H1 (cell line): ENCODE results near the gene ESRP2. TPM values are rescaled to one million over a fixed set of nuclear protein-coding genes. Genes with fewer than 3 reads are reported as not detected.

Experiments used
- CTCF ChIA-PET: fragments of 300-600 bp; sonication (Branson Sonifier 250); formaldehyde crosslinking; loops from one replicate; lab custom pipeline; 2021; ENCODE audit not compliant: partially characterized antibody; lab: Charles Lee
- POLR2A ChIA-PET: fragments of 300-600 bp; sonication (Branson Sonifier 250); formaldehyde crosslinking; loops from one replicate; lab custom pipeline; 2021; ENCODE audit warnings: inconsistent platforms; ENCODE audit not compliant: partially characterized antibody; lab: Charles Lee
- DNase-seq, 2 experiments: peaks; one replicate each; pipeline versions ENCODE4 v3.0.0 to v3.0.0-alpha.2; 2010 to 2022; ENCODE audit warnings: low spot score in 2 of 2, low read depth in 1 of 2, mixed read lengths in 1 of 2
- FAIRE-seq: peaks from 2 replicates; lab custom pipeline; 2011; peaks lifted over from hg19 to GRCh38; lab: Jason Lieb, UNC
- H2AFZ ChIP-seq: 2 replicates; pipeline ENCODE4 v1.8.1; 2012; ENCODE audit warnings: low read length, inconsistent platforms
- H2AK5ac ChIP-seq: 2 replicates; pipeline ENCODE4 v1.6.1; 2013; ENCODE audit warnings: low read depth, low read length
- H2BK120ac ChIP-seq: replicated peaks from 2 replicates; pipeline ENCODE3; 2013; ENCODE audit warnings: low read depth, low read length, inconsistent platforms
- H2BK12ac ChIP-seq: 2 replicates; pipeline ENCODE4 v1.6.1; 2013; ENCODE audit warnings: low read depth, low read length
- H2BK15ac ChIP-seq: 2 replicates; pipeline ENCODE4 v1.6.1; 2013; ENCODE audit warnings: low read length
- H2BK20ac ChIP-seq: 2 replicates; pipeline ENCODE4 v1.6.1; 2013; ENCODE audit warnings: low read length
- H2BK5ac ChIP-seq: 2 replicates; pipeline ENCODE4 v1.6.1; 2013; ENCODE audit warnings: low read depth, low read length
- H3K14ac ChIP-seq: 2 replicates; pipeline ENCODE4 v1.6.1; 2013; ENCODE audit warnings: inconsistent platforms; ENCODE audit not compliant: insufficient read length
- H3K18ac ChIP-seq: 2 replicates; pipeline ENCODE4 v1.6.1; 2013; ENCODE audit warnings: low read length; ENCODE audit errors: extremely low read depth
- H3K23ac ChIP-seq: 2 replicates; pipeline ENCODE4 v1.6.1; 2013; ENCODE audit warnings: inconsistent platforms; ENCODE audit not compliant: insufficient read length
- H3K23me2 ChIP-seq: 2 replicates; pipeline ENCODE4 v1.6.1; 2013; ENCODE audit warnings: low read depth, low read length
- H3K27ac ChIP-seq: 2 replicates; pipeline ENCODE4 v1.6.1; 2011; ENCODE audit warnings: low read depth, low read length, inconsistent platforms
- H3K27me3 ChIP-seq, 4 experiments: replicated peaks in 1 of 4; 1 replicate in 1 of 4; 2 replicates in 3 of 4; pipeline versions ENCODE4 v1.6.1 to v1.8.1; 2011 to 2013; ENCODE audit warnings: low read length in 3 of 4, mild to moderate bottlenecking in 3 of 4, inconsistent platforms in 2 of 4, mixed read lengths in 2 of 4, moderate library complexity in 1 of 4; ENCODE audit not compliant: control insufficient read depth in 3 of 4, insufficient read depth in 3 of 4; ENCODE audit errors: extremely low read depth in 1 of 4
- H3K36me3 ChIP-seq, 4 experiments: 2 replicates each; pipeline versions ENCODE4 v1.6.1 to v1.8.1; 2011 to 2013; ENCODE audit warnings: mild to moderate bottlenecking in 4 of 4, low read length in 3 of 4, moderate library complexity in 2 of 4, control low read depth in 1 of 4, inconsistent platforms in 1 of 4; ENCODE audit not compliant: insufficient read depth in 4 of 4, control insufficient read depth in 2 of 4
- H3K4ac ChIP-seq: replicated peaks from 2 replicates; pipeline ENCODE3; 2013; ENCODE audit warnings: low read length, low read depth, mixed read lengths, inconsistent platforms; ENCODE audit not compliant: insufficient read length
- H3K4me1 ChIP-seq, 4 experiments: replicated peaks in 1 of 4; 1 replicate in 1 of 4; 2 replicates in 3 of 4; pipeline versions ENCODE4 v1.6.1 to v1.8.1; 2011 to 2013; ENCODE audit warnings: low read length in 3 of 4, inconsistent platforms in 2 of 4, mixed read lengths in 1 of 4; ENCODE audit not compliant: insufficient read depth in 4 of 4, control insufficient read depth in 3 of 4
- H3K4me2 ChIP-seq, 2 experiments: 2 replicates each; pipeline versions ENCODE4 v1.6.1 to v1.8.1; 2011 to 2013; ENCODE audit warnings: low read depth in 2 of 2, low read length in 2 of 2, control low read depth in 1 of 2, inconsistent platforms in 1 of 2, mild to moderate bottlenecking in 1 of 2; ENCODE audit not compliant: insufficient read depth in 1 of 2
- H3K4me3 ChIP-seq, 4 experiments: fragments of 200-600, 300-600 bp in 1 of 4; sonication (generic), shearing (Covaris generic), sonication (Bioruptor Twin) in 1 of 4; 2 replicates each; pipeline versions ENCODE4 v1.5.1 to v1.8.1; 2011 to 2016; ENCODE audit warnings: low read length in 4 of 4, low read depth in 3 of 4, control low read depth in 2 of 4, inconsistent platforms in 2 of 4, mild to moderate bottlenecking in 2 of 4, mixed read lengths in 1 of 4, moderate library complexity in 1 of 4; ENCODE audit not compliant: insufficient read depth in 2 of 4; ENCODE audit errors: extremely low read depth in 1 of 4
- H3K56ac ChIP-seq: replicated peaks from 2 replicates; pipeline ENCODE3; 2013; ENCODE audit warnings: low read depth, mild to moderate bottlenecking, mixed read lengths, low read length, inconsistent platforms; ENCODE audit not compliant: insufficient read length
- H3K79me1 ChIP-seq: 2 replicates; pipeline ENCODE4 v1.6.1; 2013; ENCODE audit warnings: low read depth, low read length, control low read depth
- H3K79me2 ChIP-seq, 2 experiments: 2 replicates each; pipeline versions ENCODE4 v1.6.1 to v1.8.1; 2012 to 2013; ENCODE audit warnings: low read length in 2 of 2, mild to moderate bottlenecking in 2 of 2, inconsistent platforms in 1 of 2; ENCODE audit not compliant: insufficient read depth in 2 of 2, control insufficient read depth in 1 of 2
- H3K9ac ChIP-seq, 4 experiments: replicated peaks in 1 of 4; 1 replicate in 1 of 4; 2 replicates in 3 of 4; pipeline versions ENCODE4 v1.6.1 to v1.8.1; 2011 to 2013; ENCODE audit warnings: low read depth in 3 of 4, low read length in 3 of 4, control low read depth in 2 of 4, mild to moderate bottlenecking in 2 of 4, moderate library complexity in 2 of 4, inconsistent platforms in 1 of 4; ENCODE audit errors: extremely low read depth in 1 of 4
- H3K9me3 ChIP-seq, 2 experiments: 2 replicates each; pipeline versions ENCODE4 v1.6.1 to v1.8.1; 2012 to 2013; ENCODE audit warnings: mild to moderate bottlenecking in 2 of 2, moderate library complexity in 2 of 2, control low read depth in 1 of 2, inconsistent platforms in 1 of 2, low read depth in 1 of 2, low read length in 1 of 2, mixed read lengths in 1 of 2; ENCODE audit not compliant: insufficient read depth in 2 of 2
- H4K20me1 ChIP-seq, 2 experiments: replicated peaks in 1 of 2; 2 replicates each; pipeline versions ENCODE3 to v1.8.1; 2011 to 2013; ENCODE audit warnings: inconsistent platforms in 2 of 2, low read length in 2 of 2, mild to moderate bottlenecking in 1 of 2; ENCODE audit not compliant: insufficient read depth in 2 of 2, control insufficient read depth in 1 of 2
- H4K5ac ChIP-seq: 2 replicates; pipeline ENCODE4 v1.6.1; 2013; ENCODE audit warnings: low read length, low read depth, mixed read lengths, inconsistent platforms; ENCODE audit not compliant: insufficient read length
- H4K8ac ChIP-seq: 2 replicates; pipeline ENCODE4 v1.8.0; 2013; ENCODE audit warnings: mild to moderate bottlenecking, moderate library complexity, low read length, inconsistent platforms; ENCODE audit not compliant: insufficient read depth; ENCODE audit errors: extremely low read depth
- H4K91ac ChIP-seq: replicated peaks from 2 replicates; pipeline ENCODE3; 2013; ENCODE audit warnings: low read length, mixed read lengths, inconsistent platforms; ENCODE audit not compliant: insufficient read length
- KDM4A ChIP-seq: IDR thresholded peaks from one replicate; pipeline ENCODE4 v1.7.1; 2012; ENCODE audit warnings: low read depth, mild to moderate bottlenecking, moderate library complexity, low read length, inconsistent platforms; ENCODE audit not compliant: severe bottlenecking
- SIN3A ChIP-seq, 2 experiments: IDR thresholded peaks in 1 of 2; conservative IDR thresholded peaks in 1 of 2; 2 replicates each; pipeline ENCODE4 v1.6.1; 2011 to 2012; ENCODE audit warnings: low read length in 2 of 2, improper control_type of control experiment in 1 of 2, low read depth in 1 of 2, mild to moderate bottlenecking in 1 of 2
- whole genome bisulfite sequencing, 2 experiments: shearing (Covaris generic) in 1 of 2; methylation state at CpG; one replicate each; pipeline versions ENCODE4 v1.1.6 to v1.1.7; 2013 to 2015; ENCODE audit warnings: low lambda C conversion rate in 2 of 2, mixed read lengths in 2 of 2, inconsistent platforms in 1 of 2, low coverage in 1 of 2, missing lambda C conversion rate in 1 of 2; ENCODE audit not compliant: insufficient replicate concordance in 2 of 2, insufficient coverage in 1 of 2, insufficient read length in 1 of 2; ENCODE audit errors: extremely low coverage in 1 of 2, missing lambda C conversion rate in 1 of 2; 5-methylcytosine and 5-hydroxymethylcytosine counted together
- polyA plus RNA-seq, 7 experiments: library from polyadenylated mRNA; depleted of rRNA in 3 of 7; stranded (reverse) in 5 of 7; unstranded in 2 of 7; fragments of >200 nt in 5 of 7; fragments of 200-250 nt in 2 of 7; gene quantifications; 1 replicate in 5 of 7; 2 replicates in 1 of 7; 4 replicates in 1 of 7; pipeline versions ENCODE4 v1.2.1 to v1.2.3, GENCODE V29; 2011 to 2013; ENCODE audit warnings: missing spikeins in 2 of 7, mixed read lengths in 2 of 7
- total RNA-seq: library from RNA; stranded (reverse); fragmentation: NEBNext Ultra II Directional; extraction: Animal tissue kit (Norgen Biotek cat#: 25700); gene quantifications from 2 replicates; pipeline ENCODE4 v1.2.1, GENCODE V29; 2021

ESRP2 gene
- total and polyA plus RNA-seq, 2 of the 8 experiments (the other 6 are each of a cell fraction or from before 2014, with no cell fraction given), result 35.1 to 45.8 TPM

DNA sequence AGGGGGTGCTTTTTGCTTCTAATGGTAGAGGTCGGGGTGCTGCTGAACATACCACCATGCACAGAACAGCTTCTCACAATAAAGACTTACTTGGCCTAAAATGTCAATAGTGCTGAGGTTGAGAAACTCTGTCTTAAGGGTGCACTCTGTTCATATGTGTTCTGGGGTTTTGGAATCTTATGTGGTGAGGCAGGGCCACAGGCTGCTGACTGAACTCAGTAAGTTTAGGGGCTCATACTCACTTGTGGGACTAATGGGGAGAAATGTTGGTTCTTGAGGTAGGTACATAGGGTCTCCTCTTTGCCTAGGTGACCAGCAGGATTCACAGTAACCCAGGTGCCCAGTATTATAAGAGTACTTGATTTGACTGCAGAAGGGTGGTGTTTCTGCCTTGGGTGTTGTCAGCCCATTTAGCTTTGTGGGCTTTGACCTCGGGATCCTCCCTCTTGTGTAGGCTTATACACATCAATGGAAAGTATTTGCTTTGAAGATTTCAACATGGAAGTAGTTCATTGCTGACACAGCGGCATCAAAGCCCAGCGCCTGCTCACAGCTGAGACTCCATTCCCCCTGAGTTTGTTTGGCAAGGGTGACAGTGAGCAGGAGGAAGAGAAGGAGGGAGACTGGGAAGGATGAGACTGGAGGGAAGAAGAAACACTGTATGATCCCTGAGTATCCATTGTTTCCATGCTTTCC is 45.6 kb upstream of the ESRP2 start:
- no peak overlapping the region for H2AFZ ChIP-seq
- no peak for DNase-seq
- H3K18ac ChIP-seq, result no peak overlapping the region
- no peaks in the 10 kb centered on the region for H3K23me2 ChIP-seq
- no peaks in the 10 kb centered on the region for H3K79me1 ChIP-seq
- H2AK5ac ChIP-seq, result no peak overlapping the region
- no peaks in the 10 kb centered on the region for H3K27me3 ChIP-seq
- no peaks in the 10 kb centered on the region for H3K9me3 ChIP-seq
- no peak overlapping the region for H2BK20ac ChIP-seq
- no peaks in the 10 kb centered on the region for H3K79me2 ChIP-seq
- H4K5ac ChIP-seq, result no peak overlapping the region
- no peak overlapping the region for H2BK5ac ChIP-seq
- 88% methylated on average over 4 of the region's 4 CpGs; no CpG with 5 or more reads in 1 of the 2 experiments for WGBS, 2 experiments
- H4K91ac ChIP-seq, result no peak overlapping the region
- no peaks in the 10 kb centered on the region for H3K4me1 ChIP-seq
- no peak overlapping the region for H3K56ac ChIP-seq
- no peak overlapping the region for H3K27ac ChIP-seq
- no peak overlapping the region for H3K4ac ChIP-seq
- no peak overlapping the region for H3K9ac ChIP-seq
- H2BK12ac ChIP-seq, result no peak overlapping the region
- TF ChIP-seq SIN3A (conservative IDR thresholded peaks at IDR 0.05 in 1 of 2, IDR thresholded peaks at IDR 0.05 in 1 of 2; ENCODE audit: low read depth in 1 of 2, low read length in 2 of 2) (no peak), KDM4A (no peak)
- TF ChIP-seq, all 59 proteins: peak for 0
- Histone ChIP-seq H3K14ac (no peak overlapping the region), H3K4me2 (no peak overlapping the region), H3K4me3 (no peak overlapping the region), H4K20me1 (peaks cover 2 to 13% of the 10 kb centered on the region in 2 experiments), H3K23ac (no peak overlapping the region), H2BK15ac (no peak overlapping the region), H4K8ac (no peak overlapping the region), H2BK120ac (no peak overlapping the region), H3K36me3 (peaks cover 0 to 3% (median 0%) of the 10 kb centered on the region in 4 experiments; a peak in 2 of 8 replicates)
- no peak for FAIRE-seq
- ChIA-PET POLR2A (interaction anchor here (1.9 kb wide), 1 partner anchor 17 kb away, joined by 7 read pairs; no protein-coding TSS in a partner anchor), CTCF (interaction anchor here (0.9 to 20.4 kb wide), 2 partner anchors 13 to 20 kb away, joined by 3 to 233 read pairs; partner anchors contain the start of gene SLC7A6)
